GM18519 (cell line): ENCODE measurements around the gene RHBDF2.

Experiments
- ATAC-seq: cut with Tn5 transposase; IDR thresholded peaks from one replicate; pipeline ENCODE4 v1.9.1; 2021; ENCODE audit warnings: mild to moderate bottlenecking, moderate library complexity; ENCODE audit not compliant: unreplicated experiment, low FRiP score

Gene RHBDF2

GRCh38 chr17:76506408-76507345 is 5.5 kb upstream of the RHBDF2 start:
- no peak for ATAC-seq

- ATAC-seq: no peak
Measured at GRCh38 chr17:76504117-76504516, 2.9 kb upstream of the RHBDF2 start.

GRCh38 chr17:76502341-76503211 is 1.4 kb upstream of the RHBDF2 start:
- ATAC-seq: no peak

- ATAC-seq: no peak
Measured at GRCh38 chr17:76501827-76502307, 644 bp upstream of the RHBDF2 start.

- peak; percentile 2 for ATAC-seq
Measured at GRCh38 chr17:76500747-76501017, 541 bp downstream of the RHBDF2 start.

- ATAC-seq: no peak
Measured at GRCh38 chr17:76500074-76500746, 1.0 kb downstream of the RHBDF2 start.

- ATAC-seq: no peak
Measured at GRCh38 chr17:76499267-76499667, 2.0 kb downstream of the RHBDF2 start.

- ATAC-seq: no peak
Measured at GRCh38 chr17:76498876-76499251, 2.4 kb downstream of the RHBDF2 start.

- no peak for ATAC-seq
Measured at GRCh38 chr17:76497979-76498875, 3.0 kb downstream of the RHBDF2 start.

GRCh38 chr17:76497699-76497978 is 3.6 kb downstream of the RHBDF2 start:
- ATAC-seq: no peak

- ATAC-seq: no peak
Measured at GRCh38 chr17:76496464-76496863, 4.8 kb downstream of the RHBDF2 start.

GRCh38 chr17:76495663-76496400 is 5.4 kb downstream of the RHBDF2 start:
- ATAC-seq: no peak

GRCh38 chr17:76493505-76494167 is 7.6 kb downstream of the RHBDF2 start:
- no peak for ATAC-seq

- ATAC-seq: no peak
Measured at GRCh38 chr17:76492989-76493501, 8.2 kb downstream of the RHBDF2 start.

GRCh38 chr17:76492123-76492988 is 8.9 kb downstream of the RHBDF2 start:
- ATAC-seq: no peak

- ATAC-seq: no peak
Measured at GRCh38 chr17:76491271-76492122, 9.7 kb downstream of the RHBDF2 start.
